ENCODE results near the gene GYS2. TPM values are rescaled to one million over a fixed set of nuclear protein-coding genes. Genes with fewer than 3 reads are reported as not detected.
A peak's percentile ranks its signal among the peaks of the same experiment; 100 is the strongest.

The GYS2 gene
- total RNA-seq, 1 donor from 2014 or later: not detected

DNA sequence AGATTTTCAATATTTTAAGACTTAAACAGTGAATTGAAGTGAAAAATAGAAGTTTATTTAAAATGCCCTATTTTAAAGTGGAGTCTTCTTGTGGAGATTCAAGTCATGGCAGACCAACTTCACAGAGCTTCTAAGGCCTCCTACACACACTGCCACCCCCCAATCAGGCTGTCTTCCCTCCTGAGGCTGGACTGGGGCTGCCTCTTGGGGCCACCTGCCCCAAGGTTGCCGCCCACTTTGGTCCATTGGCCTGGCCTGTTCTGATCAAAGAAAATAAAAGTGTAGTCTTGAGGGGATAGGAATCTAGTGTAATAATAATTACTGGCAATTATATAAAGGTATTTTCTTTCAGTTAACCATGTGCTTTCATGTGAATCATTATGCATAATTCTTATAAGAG is 101.8 kb downstream of the GYS2 start:
- DNase-seq (ENCODE audit: low read depth): no peak

GRCh38 chr12:21502164-21502496 is 102.5 kb downstream of the GYS2 start:
- DNase-seq (ENCODE audit: low read depth): peak; percentile 6

DNA sequence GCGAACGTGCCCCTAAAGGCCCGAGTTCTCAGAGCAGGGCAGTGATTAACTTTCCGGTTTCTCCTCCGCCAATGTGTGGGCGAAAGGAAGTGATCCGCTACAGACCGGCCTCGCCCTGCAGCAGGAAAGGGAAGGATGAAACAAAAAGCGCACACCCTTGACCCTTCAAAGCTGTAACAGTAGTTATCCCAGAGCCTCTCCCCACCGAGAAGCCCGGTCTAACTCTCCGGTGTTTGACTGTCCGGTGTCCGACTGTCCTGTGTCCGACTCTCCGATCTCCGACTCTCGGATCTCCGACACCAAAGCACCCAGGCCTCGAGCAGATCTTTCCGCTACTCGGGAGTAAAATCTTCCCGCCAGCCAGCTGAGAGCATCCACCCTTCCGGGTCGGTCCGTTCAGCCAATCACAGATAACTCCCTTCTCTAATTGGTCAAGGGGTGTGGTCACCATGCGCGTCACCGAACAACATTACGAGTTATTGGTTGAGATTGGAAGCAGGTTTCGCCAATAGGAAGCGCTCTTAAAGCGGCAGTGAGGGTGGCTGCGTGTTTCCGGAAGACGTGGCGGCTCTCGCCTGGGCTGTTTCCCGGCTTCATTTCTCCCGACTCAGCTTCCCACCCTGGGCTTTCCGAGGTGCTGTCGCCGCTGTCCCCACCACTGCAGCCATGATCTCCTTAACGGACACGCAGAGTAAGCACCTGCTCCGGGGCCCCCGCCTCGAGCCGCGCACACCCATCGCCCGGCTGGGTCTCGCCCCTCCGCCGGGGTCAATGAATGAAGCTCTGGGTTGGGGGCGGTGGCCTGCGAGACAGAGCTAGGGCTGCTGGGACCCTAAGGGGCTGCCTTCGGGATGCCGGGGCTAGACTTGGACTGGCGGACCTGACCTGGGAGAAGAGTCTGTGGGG is 103.1 kb downstream of the GYS2 start, which contains the start of the genes GOLT1B and RECQL:
Gene GOLT1B, plus strand, starts transcription at position 532 of the 906 bp plus-strand sequence. Its CDS starts 135 bp downstream, at position 667.
Gene RECQL, minus strand, starts transcription at position 378 of the 906 bp plus-strand sequence. CDS start 2,065 bp downstream, outside the sequence.
- peak; percentile 98 for DNase-seq (ENCODE audit: low read depth)

DNA sequence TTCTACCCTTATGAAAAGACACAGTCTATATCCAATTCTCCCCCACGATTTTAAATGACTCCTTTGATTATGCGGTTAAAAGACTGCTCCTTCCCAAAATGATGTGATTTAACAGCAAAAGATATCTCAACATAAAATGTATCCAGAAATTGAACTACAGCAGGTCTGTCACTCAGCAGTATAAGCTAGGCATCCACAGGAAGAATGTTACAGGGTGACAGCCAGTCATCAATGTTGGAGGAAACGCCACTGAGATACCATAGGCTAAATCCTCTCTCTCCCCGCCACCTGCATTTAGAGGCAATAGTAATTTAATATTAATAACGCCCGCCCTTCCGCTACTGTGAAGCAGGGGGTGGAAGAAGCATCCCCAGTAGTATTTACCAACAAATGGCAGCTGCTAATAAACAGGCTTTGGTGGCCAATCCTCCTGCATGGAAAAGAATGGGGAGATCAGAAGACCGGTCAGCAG is 103.8 kb downstream of the GYS2 start:
- no peak for DNase-seq (ENCODE audit: low read depth)

DNA sequence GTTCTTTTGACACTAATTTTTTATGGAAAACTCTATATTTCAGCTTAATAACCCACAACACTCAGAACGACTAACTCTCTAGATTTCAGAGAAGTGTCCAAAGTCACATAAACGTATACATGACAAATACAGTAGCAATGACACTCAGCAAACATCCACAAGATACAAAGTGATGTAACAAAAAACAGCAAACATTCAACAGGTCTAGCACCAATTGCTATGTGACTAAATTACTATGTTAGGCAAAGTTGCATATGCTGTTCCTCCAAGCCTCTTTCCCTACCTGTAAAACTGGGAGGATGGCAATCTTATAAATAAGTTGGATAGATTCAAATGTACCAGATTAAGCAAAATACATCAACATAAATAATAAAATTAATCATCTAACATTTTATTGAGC is 104.9 kb downstream of the GYS2 start:
- DNase-seq (ENCODE audit: low read depth): no peak

Other genes starting within 250 kb of the GYS2 start
- gene IAPP, start 231.9 kb downstream of the GYS2 start, total RNA-seq: not detected in 2 replicates
- 12.9 and 28.9 TPM in 2 replicates for gene PYROXD1, start 167.2 kb downstream of the GYS2 start, total RNA-seq
- gene RECQL, start 103.2 kb downstream of the GYS2 start, total RNA-seq: 40.7 and 62.0 TPM in 2 replicates
- gene GOLT1B, start 103.1 kb downstream of the GYS2 start, total RNA-seq: 47.5 and 89.3 TPM in 2 replicates
- 14.4 and 68.0 TPM in 2 replicates for gene SPX, start 78.6 kb downstream of the GYS2 start, total RNA-seq
- 902 and 2,308 TPM in 2 replicates for gene LDHB, start 53.0 kb upstream of the GYS2 start, total RNA-seq
- gene KCNJ8, start 169.9 kb upstream of the GYS2 start, total RNA-seq: 0.89 and 2.1 TPM in 2 replicates

Data from renal cortical epithelial cell (primary cell).